ENCODE measurements around the gene MARCHF4. TPM values are rescaled to one million over a fixed set of nuclear protein-coding genes. Genes with fewer than 3 reads are reported as not detected.

MARCHF4 gene
- total and polyA plus RNA-seq, 2 experiments from 2014 or later: 0.13 to 0.28 TPM

DNA sequence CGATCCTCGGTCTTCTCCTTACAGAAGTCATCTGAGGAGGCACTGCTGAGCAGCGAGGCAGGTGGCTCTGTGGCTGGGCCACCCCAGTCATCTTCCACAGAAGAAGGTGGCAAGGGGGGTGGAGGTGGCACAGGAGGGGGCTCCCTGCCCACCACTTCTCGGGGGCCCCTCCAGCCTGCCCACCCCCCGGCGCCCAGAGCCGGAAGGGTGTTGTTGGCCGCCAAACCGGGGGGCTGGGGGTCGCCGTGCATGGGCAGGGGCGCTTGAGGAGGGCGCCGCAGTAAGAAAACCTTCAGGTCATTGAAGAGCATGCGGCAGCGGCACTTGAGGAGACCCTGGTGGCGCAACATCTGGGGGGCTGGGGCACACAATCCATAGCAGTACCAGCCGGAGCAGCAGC lies 2.5 kb downstream of the MARCHF4 start:
- H4K20me1 ChIP-seq (ENCODE audit: insufficient read depth, poor library complexity, severe bottlenecking): no peaks in the 10 kb centered on the region
- no peaks in the 10 kb centered on the region for H3K79me2 ChIP-seq
- H3K4me3 ChIP-seq: no peak overlapping the region
- H3K9me2 ChIP-seq (replicated peaks; ENCODE audit: insufficient read depth): no peaks in the 10 kb centered on the region
- no peak overlapping the region for H3K4me2 ChIP-seq
- DNase-seq (ENCODE audit: low spot score): no peak
- no peaks in the 10 kb centered on the region for H3K9me3 ChIP-seq (ENCODE audit: low read depth)
- H3K27ac ChIP-seq: no peak overlapping the region
- TF ChIP-seq, protein P1, sequence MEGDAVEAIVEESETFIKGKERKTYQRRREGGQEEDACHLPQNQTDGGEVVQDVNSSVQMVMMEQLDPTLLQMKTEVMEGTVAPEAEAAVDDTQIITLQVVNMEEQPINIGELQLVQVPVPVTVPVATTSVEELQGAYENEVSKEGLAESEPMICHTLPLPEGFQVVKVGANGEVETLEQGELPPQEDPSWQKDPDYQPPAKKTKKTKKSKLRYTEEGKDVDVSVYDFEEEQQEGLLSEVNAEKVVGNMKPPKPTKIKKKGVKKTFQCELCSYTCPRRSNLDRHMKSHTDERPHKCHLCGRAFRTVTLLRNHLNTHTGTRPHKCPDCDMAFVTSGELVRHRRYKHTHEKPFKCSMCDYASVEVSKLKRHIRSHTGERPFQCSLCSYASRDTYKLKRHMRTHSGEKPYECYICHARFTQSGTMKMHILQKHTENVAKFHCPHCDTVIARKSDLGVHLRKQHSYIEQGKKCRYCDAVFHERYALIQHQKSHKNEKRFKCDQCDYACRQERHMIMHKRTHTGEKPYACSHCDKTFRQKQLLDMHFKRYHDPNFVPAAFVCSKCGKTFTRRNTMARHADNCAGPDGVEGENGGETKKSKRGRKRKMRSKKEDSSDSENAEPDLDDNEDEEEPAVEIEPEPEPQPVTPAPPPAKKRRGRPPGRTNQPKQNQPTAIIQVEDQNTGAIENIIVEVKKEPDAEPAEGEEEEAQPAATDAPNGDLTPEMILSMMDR (IDR thresholded peaks at IDR 0.05; ENCODE audit: poor library complexity): no peak
- TF ChIP-seq EZH2 (IDR thresholded peaks at IDR 0.05; ENCODE audit: borderline replicate concordance) (no peak), EZH2phosphoT487 (IDR thresholded peaks at IDR 0.05; ENCODE audit: low read depth, severe bottlenecking, unreplicated experiment) (no peak)
- H3K27me3 ChIP-seq: peaks cover 76% of the 10 kb centered on the region
- 76% methylated on average over 10 of the region's 18 CpGs for WGBS (ENCODE audit: low lambda C conversion rate, missing lambda C conversion rate)
- no peak overlapping the region for H2AFZ ChIP-seq
- H3K36me3 ChIP-seq (replicated peaks; ENCODE audit: insufficient read depth, low read depth): no peaks in the 10 kb centered on the region
- peaks cover 8% of the 10 kb centered on the region for H3K4me1 ChIP-seq (ENCODE audit: insufficient read depth)

DNA sequence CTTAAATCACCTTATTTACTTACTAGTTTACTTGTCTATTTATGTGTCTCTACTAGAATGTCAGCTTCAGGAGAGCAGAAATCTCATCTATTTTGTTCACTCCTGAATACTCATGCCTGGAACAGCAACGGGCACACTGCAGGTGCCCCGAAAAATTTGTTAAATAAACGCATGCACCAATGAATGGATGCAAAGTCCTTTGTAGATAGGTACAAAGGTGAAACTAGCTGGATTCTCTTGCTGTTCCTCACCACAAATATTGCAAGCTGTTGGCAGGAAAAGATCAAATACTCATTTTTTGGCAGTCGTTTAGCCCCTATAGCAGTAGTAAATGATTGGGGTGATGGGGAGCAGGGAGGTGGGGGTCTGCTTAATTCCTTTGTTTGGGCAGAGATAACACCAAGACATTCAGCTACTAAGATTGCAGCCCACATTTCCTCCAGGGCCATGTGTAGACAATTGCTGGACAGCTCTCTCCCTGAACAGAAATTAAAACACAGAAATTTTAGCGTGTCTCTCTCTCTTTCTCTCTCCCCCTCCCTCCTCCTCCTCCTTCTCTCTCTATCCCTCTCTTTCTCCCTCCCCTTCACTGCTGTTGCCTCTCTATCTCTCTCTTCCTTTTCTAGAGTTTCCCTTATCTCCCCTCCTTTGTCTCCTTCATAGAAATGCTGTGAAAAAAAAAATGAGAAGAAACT lies 5.4 kb downstream of the MARCHF4 start:
- no peak overlapping the region for H3K27ac ChIP-seq
- H3K4me1 ChIP-seq (ENCODE audit: insufficient read depth): peaks cover 7% of the 10 kb centered on the region
- no peak overlapping the region for H2AFZ ChIP-seq
- H4K20me1 ChIP-seq (ENCODE audit: insufficient read depth, poor library complexity, severe bottlenecking): no peaks in the 10 kb centered on the region
- WGBS (ENCODE audit: low lambda C conversion rate, missing lambda C conversion rate): 71% methylated on average over 4 of the region's 5 CpGs
- H3K9me3 ChIP-seq (ENCODE audit: low read depth): no peaks in the 10 kb centered on the region
- no peaks in the 10 kb centered on the region for H3K79me2 ChIP-seq
- TF ChIP-seq, protein P1 (IDR thresholded peaks at IDR 0.05; ENCODE audit: poor library complexity): no peak
- TF ChIP-seq EZH2 (IDR thresholded peaks at IDR 0.05; ENCODE audit: borderline replicate concordance) (no peak), EZH2phosphoT487 (IDR thresholded peaks at IDR 0.05; ENCODE audit: low read depth, severe bottlenecking, unreplicated experiment) (no peak)
- no peak overlapping the region for H3K4me3 ChIP-seq
- H3K9me2 ChIP-seq (replicated peaks; ENCODE audit: insufficient read depth): no peaks in the 10 kb centered on the region
- DNase-seq (ENCODE audit: low spot score): no peak
- H3K4me2 ChIP-seq: no peak overlapping the region
- no peaks in the 10 kb centered on the region for H3K36me3 ChIP-seq (replicated peaks; ENCODE audit: insufficient read depth, low read depth)
- peaks cover 67% of the 10 kb centered on the region for H3K27me3 ChIP-seq

DNA sequence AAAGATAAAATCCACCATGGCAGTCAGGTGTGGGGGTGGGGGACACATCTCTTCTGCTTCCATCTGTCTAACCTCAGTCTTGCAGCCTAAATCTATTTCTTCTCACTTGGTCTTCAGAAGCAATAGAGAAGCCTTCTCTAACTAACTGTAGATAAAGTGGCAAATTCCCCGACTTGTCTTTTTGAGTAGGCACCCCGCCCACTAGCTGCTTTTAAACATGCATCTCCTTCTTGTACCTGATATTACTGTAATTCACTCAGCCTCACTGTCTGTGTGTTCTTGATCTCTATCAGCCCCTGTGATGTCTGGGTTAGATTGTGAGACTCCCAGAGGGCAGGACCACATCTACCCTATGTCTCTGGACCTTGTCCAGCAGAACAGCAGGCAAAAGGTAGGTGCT lies 6.8 kb downstream of the MARCHF4 start:
- TF ChIP-seq EZH2phosphoT487 (IDR thresholded peaks at IDR 0.05; ENCODE audit: low read depth, severe bottlenecking, unreplicated experiment) (no peak), EZH2 (IDR thresholded peaks at IDR 0.05; ENCODE audit: borderline replicate concordance) (no peak)
- TF ChIP-seq, protein P1 (IDR thresholded peaks at IDR 0.05; ENCODE audit: poor library complexity): no peak
- Histone ChIP-seq H3K9me3 (ENCODE audit: low read depth) (no peaks in the 10 kb centered on the region), H3K4me1 (ENCODE audit: insufficient read depth) (no peaks in the 10 kb centered on the region), H3K4me3 (no peak overlapping the region), H3K79me2 (no peaks in the 10 kb centered on the region), H3K27ac (no peak overlapping the region), H3K36me3 (replicated peaks; ENCODE audit: insufficient read depth, low read depth) (no peaks in the 10 kb centered on the region), H3K9me2 (replicated peaks; ENCODE audit: insufficient read depth) (no peaks in the 10 kb centered on the region), H4K20me1 (ENCODE audit: insufficient read depth, poor library complexity, severe bottlenecking) (no peaks in the 10 kb centered on the region), H3K27me3 (peaks cover 53% of the 10 kb centered on the region), H2AFZ (no peak overlapping the region), H3K4me2 (no peak overlapping the region)
- 78% methylated on average over 2 of the region's 2 CpGs for WGBS (ENCODE audit: low lambda C conversion rate, missing lambda C conversion rate)
- DNase-seq (ENCODE audit: low spot score): no peak

Measured in hepatocyte (in vitro differentiated cells).